ENCODE measurements around the gene ALOX15B.
A peak's percentile ranks its signal among the peaks of the same experiment; 100 is the strongest.

DNA sequence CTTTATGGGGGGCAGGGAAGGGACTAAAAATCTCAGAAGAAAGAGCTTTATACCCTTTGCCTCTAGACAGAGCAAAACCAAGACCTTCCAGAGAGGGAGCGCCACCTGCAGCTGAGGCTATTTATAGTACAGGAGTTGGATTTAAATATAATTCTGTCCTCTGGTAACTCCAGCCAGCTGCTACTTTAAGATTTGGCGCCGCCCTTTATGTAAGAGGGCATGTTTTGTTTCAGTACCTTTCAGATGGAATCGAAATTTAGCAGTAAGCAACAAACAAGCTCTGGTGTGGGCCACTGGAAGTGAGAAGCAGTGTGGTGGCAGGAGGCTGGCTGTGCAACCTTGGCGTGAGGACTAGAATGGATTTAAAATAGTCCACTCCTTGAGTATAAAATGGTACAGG lies 41.7 kb upstream of the ALOX15B start:
- TF ChIP-seq, protein P1, sequence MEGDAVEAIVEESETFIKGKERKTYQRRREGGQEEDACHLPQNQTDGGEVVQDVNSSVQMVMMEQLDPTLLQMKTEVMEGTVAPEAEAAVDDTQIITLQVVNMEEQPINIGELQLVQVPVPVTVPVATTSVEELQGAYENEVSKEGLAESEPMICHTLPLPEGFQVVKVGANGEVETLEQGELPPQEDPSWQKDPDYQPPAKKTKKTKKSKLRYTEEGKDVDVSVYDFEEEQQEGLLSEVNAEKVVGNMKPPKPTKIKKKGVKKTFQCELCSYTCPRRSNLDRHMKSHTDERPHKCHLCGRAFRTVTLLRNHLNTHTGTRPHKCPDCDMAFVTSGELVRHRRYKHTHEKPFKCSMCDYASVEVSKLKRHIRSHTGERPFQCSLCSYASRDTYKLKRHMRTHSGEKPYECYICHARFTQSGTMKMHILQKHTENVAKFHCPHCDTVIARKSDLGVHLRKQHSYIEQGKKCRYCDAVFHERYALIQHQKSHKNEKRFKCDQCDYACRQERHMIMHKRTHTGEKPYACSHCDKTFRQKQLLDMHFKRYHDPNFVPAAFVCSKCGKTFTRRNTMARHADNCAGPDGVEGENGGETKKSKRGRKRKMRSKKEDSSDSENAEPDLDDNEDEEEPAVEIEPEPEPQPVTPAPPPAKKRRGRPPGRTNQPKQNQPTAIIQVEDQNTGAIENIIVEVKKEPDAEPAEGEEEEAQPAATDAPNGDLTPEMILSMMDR (IDR thresholded peaks at IDR 0.05), result peak; percentile 62
- TF ChIP-seq EZH2 (IDR thresholded peaks at IDR 0.05), result no peak
- TF ChIP-seq EZH2phosphoT487 (IDR thresholded peaks at IDR 0.05), result no peak
